OCI-LY1 (cell line): ENCODE results near the gene ADAMTS17.

Source experiments
- CTCF ChIP-seq: fragments of 200-600 bp; sonication (generic), shearing (Covaris generic); IDR thresholded peaks from 2 replicates; pipeline ENCODE4 v1.5.1; 2017; ENCODE audit warnings: mild to moderate bottlenecking, antibody characterized with exemption, low read length, moderate library complexity, mixed read lengths
- EZH2 ChIP-seq: fragments of 200-600 bp; sonication (generic), shearing (Covaris generic); IDR thresholded peaks from 2 replicates; pipeline ENCODE4 v1.8.0; 2017; ENCODE audit warnings: borderline replicate concordance, mixed run types, mild to moderate bottlenecking, antibody characterized with exemption, low read length, moderate library complexity, mixed read lengths

- TF ChIP-seq EZH2 = no peak
- no peak for TF ChIP-seq CTCF
Measured at GRCh38 chr15:100109486-100110035, 232.2 kb downstream of the ADAMTS17 start.
